GM19455 (cell line): ENCODE results near the gene MPZL3.

Source experiments
- ATAC-seq: cut with Tn5 transposase; IDR thresholded peaks from one replicate; pipeline ENCODE4 v1.9.1; 2021; ENCODE audit not compliant: unreplicated experiment

The MPZL3 gene

DNA sequence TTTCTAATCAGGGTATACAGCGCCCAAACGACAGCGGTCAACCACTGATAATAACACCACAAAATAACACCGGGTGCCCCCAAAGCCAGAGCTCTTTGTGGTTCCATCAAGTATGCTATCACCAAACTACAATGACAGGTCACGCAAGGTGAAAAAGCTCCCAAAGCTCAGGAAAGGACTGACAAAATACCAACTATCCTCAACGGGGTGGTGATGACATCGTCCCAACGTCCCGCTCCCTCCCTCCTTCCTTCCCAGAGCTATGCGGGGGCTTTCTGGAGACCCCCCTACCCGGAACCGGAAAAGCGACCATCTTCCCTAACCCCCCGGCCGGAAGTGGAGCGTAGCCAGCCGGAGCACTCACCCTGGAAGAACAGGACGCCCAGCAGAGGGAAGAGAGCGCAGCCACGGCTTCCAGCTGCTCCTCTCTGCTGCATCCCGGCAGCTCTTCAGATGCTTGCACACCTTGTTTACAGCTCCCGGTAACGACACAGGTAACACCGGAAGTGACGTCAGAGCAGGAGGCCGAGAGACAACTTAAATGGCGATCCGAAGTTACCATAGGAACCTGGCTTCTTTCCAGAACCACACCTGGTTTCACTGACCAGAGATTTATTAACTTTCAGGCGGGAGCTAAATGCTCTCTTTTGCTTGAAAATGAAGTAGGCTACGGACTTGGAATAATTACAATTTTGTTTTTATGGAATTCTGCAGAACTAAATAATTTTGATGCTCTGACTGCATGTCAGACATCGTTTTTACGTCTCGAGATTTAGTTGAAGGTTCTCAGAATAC lies at the start of gene MPZL3:
TSS of gene MPZL3 (minus strand) at position 508 of the 795 bp plus-strand sequence. CDS start at position 437, 71 bp downstream.
- no peak for ATAC-seq

DNA sequence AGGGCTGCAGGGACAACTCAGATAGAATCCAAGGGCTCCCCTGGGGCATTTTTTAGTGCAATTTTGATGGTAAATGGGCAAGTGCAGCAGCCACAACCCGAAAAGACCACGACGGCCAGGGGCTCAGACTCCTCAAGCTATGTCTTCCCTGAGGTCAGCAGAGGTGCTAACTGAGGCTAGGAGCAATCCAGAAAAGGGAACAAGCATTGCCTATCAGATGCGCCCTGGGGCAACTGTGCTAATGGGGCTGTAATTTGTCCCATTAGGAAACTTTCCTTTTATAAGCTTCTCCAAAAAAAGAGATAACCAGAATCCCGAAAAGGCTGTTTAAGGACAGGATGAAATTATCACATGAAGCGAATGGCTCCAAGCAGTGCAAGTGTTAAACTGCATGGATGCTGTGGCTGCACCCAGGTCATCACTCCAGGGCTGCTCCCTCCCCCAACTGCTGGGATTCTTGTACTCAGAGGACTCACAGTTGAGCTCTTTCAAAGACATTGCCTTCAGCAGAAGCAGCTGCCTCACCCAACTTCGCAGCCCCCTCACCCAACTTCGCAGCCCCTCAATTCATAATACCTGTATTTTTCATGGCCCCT lies 49.5 kb upstream of the MPZL3 start:
- no peak for ATAC-seq

GRCh38 chr11:118295815-118296454 lies 43.8 kb upstream of the MPZL3 start:
- no peak for ATAC-seq

- ATAC-seq = no peak
Observed at GRCh38 chr11:118295199-118295598, 43.0 kb upstream of the MPZL3 start.

- ATAC-seq = no peak
Observed at GRCh38 chr11:118294053-118294452, 41.9 kb upstream of the MPZL3 start.

DNA sequence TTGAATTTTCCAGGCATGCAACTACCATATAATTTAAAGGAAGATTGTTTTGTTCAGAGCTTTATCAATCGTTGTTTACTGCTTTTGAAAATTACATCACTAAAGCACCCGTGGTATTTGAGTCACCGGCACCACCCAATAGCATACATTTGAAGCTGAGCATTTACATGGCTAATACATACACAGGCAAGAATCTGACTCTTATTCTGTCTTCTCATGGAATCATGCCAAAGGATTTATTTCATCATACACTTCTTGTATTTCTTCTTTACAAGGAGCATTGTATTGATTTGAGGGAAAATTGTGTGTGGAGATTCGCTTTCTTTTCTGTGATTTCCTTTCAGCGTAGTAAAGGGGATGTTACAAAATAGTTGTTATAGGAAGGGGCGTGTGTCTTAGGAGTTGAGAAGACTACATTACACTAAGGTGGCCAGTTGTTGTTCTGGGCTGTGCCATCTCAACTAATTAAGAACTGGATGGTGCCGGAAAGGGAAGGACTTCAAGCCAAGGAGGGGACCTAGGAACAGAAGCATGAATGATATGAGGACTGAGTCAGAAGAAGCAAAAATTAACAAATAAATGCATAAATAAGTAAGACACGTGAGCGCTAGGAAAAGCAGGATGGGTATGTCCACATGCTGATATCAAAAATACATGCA lies 39.4 kb upstream of the MPZL3 start:
- no peak for ATAC-seq

GRCh38 chr11:118290923-118291322 lies 38.8 kb upstream of the MPZL3 start:
- no peak for ATAC-seq

DNA sequence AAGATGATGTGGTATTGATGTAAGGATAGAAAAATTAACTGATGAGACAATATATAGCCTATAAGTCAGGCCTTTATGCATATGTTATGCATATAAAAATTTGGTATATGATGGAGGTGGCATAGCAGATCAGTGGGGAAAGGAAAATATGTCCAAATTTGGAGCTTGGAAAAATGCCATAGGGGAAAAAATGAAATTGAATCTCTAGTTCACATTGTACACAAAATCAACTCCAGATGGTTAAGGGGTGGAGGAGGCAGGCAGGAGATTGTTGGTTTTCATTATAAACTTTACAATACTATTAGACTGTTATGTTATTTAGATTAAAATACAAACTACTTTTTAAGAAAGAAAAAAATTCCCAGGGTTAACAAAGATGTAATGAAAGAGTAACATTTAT lies 37.2 kb upstream of the MPZL3 start:
- ATAC-seq = no peak

- no peak for ATAC-seq
Observed at GRCh38 chr11:118287006-118287405, 34.8 kb upstream of the MPZL3 start.

- ATAC-seq = no peak
Observed at GRCh38 chr11:118286545-118286944, 34.4 kb upstream of the MPZL3 start.

GRCh38 chr11:118283756-118284350 lies 31.7 kb upstream of the MPZL3 start:
- ATAC-seq = no peak

DNA sequence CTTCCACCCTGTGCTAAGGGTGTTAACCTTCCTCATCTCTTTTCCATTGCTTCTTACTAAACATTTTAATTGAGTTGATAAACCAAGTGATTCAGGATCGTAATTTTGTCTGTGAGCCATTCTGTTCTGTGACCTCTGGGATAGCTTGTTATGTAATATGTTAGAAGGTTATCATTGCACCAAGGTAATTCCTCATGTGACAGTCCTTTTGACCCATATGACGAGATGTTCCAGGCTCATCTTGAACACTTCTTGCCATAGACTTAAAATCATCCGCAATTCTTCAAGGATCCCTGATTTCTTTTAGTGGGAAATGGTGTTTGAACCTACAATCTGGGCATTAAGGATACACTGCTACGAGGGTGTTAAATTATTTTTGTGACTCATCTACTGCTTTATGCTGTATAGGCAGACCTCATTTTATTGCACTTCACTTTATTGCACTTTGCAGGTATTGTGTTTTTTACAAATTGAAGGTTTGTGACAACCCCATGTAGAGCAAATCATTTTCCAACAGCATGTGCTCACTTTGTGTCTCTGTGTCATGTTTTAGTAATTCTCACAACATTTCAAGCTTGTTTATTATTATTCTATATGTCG lies 31.0 kb upstream of the MPZL3 start:
- no peak for ATAC-seq

DNA sequence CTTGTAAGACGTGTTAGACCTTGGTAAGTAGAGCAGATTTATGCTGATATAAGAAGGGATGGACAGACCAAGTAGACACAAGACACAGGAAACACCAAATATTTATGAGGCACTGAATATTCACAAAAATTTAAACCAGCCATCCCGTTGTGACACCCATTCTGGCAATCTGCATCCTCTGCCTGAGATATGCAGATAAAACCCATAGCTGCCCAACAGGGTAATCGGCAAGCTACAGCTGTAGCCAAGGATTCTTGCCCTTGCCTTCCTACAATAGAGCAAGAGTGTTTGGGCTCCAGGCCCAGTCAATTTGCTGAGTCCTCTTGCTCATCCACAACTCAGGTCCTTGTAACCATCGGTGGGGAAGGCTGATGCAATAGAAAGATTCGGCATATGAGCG lies 30.4 kb upstream of the MPZL3 start:
- ATAC-seq = no peak

DNA sequence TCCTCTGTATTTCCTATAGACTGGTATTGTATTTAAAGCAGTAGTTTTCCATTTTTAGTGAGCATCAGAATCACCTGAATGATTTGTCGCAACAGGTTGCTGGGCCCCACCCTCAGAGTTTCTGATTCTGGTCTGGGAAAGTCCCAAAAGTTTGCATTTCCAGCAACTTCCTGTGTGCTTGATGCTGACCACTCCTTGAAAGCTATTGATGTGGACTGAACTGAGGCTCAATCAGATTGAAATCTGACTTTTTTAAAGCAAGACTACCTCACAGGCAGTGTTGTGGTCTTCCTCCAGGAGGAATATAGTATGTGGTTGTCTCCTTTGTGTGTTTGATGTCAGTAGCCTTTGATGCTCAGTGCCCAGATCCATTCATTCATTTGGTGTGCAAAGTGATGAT lies 29.1 kb upstream of the MPZL3 start:
- ATAC-seq = no peak

DNA sequence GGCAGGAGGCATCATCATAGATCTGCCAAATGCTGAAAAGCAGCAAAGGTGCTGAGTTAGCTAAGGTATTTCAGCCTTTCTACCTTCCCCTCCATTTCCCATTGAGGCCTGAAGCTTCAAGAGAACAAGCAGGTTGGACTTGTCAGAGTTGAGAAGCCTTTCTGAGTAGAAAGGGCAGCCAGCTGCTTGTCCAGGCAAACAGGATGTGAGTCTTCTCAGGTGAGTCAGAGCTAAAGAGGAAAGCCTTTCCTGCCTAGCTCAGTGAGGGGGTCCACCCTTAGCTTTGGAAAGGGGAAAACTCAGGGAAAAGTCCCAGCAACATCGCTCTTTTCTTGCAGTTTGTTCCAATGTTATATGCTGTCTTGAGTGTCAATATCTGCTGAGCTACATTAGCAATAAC lies 25.1 kb upstream of the MPZL3 start:
- ATAC-seq = no peak

- ATAC-seq = no peak
Observed at GRCh38 chr11:118276422-118276821, 24.3 kb upstream of the MPZL3 start.

- no peak for ATAC-seq
Observed at GRCh38 chr11:118275176-118275575, 23.0 kb upstream of the MPZL3 start.

GRCh38 chr11:118274186-118274585 lies 22.0 kb upstream of the MPZL3 start:
- ATAC-seq = no peak

- no peak for ATAC-seq
Observed at GRCh38 chr11:118272001-118272400, 19.8 kb upstream of the MPZL3 start.

DNA sequence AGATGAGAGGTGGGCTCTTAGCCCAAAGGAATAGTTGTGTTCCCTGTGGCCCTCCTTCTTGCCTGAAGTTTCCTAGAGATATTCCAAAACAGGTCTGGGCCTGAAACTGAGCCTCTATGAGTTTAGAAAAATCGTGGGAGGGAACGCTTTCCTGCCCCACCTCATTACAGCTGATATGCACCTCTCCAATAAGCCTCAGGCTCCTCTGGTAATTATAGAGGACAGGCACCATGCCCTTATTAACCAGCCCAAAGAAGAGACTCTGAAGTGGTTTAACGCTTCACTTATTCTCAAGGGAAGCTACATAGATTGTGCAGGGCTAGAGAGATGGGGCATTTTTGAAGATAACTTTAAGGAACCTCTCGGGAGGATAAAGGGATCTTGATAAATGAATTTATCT lies 15.3 kb upstream of the MPZL3 start:
- ATAC-seq = no peak

GRCh38 chr11:118265954-118266353 lies 13.8 kb upstream of the MPZL3 start:
- ATAC-seq = no peak
